ENCODE measurements around the gene WASF3. TPM values are rescaled to one million over a fixed set of nuclear protein-coding genes. Genes with fewer than 3 reads are reported as not detected.

WASF3 gene
- total RNA-seq, 3 donors from 2014 or later (not counting 1 experiment from before 2014, with no cell fraction given): 0.61 TPM; not detected in 2

- Mint-ChIP-seq H3K4me3 (no peak overlapping the region), H3K27ac (no peak overlapping the region), H3K36me3 (peaks cover 10% of the 10 kb centered on the region), H3K27me3 (ENCODE audit: low read depth in 2 of 2) (peaks cover 22 to 32% of the 10 kb centered on the region in 2 donors), H3K9me3 (no peaks in the 10 kb centered on the region), H3K4me1 (peaks cover 0 to 6% of the 10 kb centered on the region in 2 donors)
- WGBS (ENCODE audit: insufficient coverage): 63% methylated on average over 3 of the region's 3 CpGs
- no peak for TF ChIP-seq CTCF (IDR thresholded peaks at IDR 0.05)
- intact Hi-C loops (cut with micrococcal nuclease): no loop called here
- Histone ChIP-seq H3K27me3 (ENCODE audit: control insufficient read depth, insufficient read depth, low read length) (peaks cover 25% of the 10 kb centered on the region), H3K4me1 (ENCODE audit: control insufficient read depth, insufficient read depth, low read length) (peaks cover 3% of the 10 kb centered on the region), H3K9me3 (ENCODE audit: control insufficient read depth, insufficient read depth, low read length) (no peaks in the 10 kb centered on the region), H3K36me3 (ENCODE audit: control insufficient read depth, insufficient read depth, low read length) (no peaks in the 10 kb centered on the region), H3K27ac (ENCODE audit: low read length) (no peak overlapping the region), H3K4me3 (ENCODE audit: low read length) (no peak overlapping the region)
- no peak for DNase-seq
- no peak for ATAC-seq
Observed at GRCh38 chr13:26561067-26561466, 3.6 kb downstream of the WASF3 start.

GRCh38 chr13:26561651-26562511, 4.4 kb downstream of the WASF3 start:
- no peaks in the 10 kb centered on the region for H3K9me3 ChIP-seq (ENCODE audit: control insufficient read depth, insufficient read depth, low read length)
- no peak for TF ChIP-seq CTCF (IDR thresholded peaks at IDR 0.05)
- peaks cover 3% of the 10 kb centered on the region for H3K4me1 ChIP-seq (ENCODE audit: control insufficient read depth, insufficient read depth, low read length)
- H3K27ac ChIP-seq (ENCODE audit: low read length): no peak overlapping the region
- intact Hi-C loops (cut with micrococcal nuclease): no loop called here
- Mint-ChIP-seq H3K27me3 (ENCODE audit: low read depth in 2 of 2) (peaks cover 21 to 24% of the 10 kb centered on the region in 2 donors), H3K4me1 (peaks cover 0 to 6% of the 10 kb centered on the region in 2 donors), H3K27ac (no peak overlapping the region), H3K36me3 (peaks cover 10% of the 10 kb centered on the region), H3K4me3 (no peak overlapping the region), H3K9me3 (no peaks in the 10 kb centered on the region)
- H3K4me3 ChIP-seq (ENCODE audit: low read length): no peak overlapping the region
- DNase-seq (no peak), ATAC-seq (no peak)
- 82% methylated on average over 8 of the region's 8 CpGs for WGBS (ENCODE audit: insufficient coverage)
- no peaks in the 10 kb centered on the region for H3K36me3 ChIP-seq (ENCODE audit: control insufficient read depth, insufficient read depth, low read length)
- peaks cover 28% of the 10 kb centered on the region for H3K27me3 ChIP-seq (ENCODE audit: control insufficient read depth, insufficient read depth, low read length)

- Histone ChIP-seq H3K4me3 (ENCODE audit: low read length) (no peak overlapping the region), H3K27me3 (ENCODE audit: control insufficient read depth, insufficient read depth, low read length) (peaks cover 24% of the 10 kb centered on the region), H3K4me1 (ENCODE audit: control insufficient read depth, insufficient read depth, low read length) (peaks cover 3% of the 10 kb centered on the region), H3K27ac (ENCODE audit: low read length) (no peak overlapping the region), H3K36me3 (ENCODE audit: control insufficient read depth, insufficient read depth, low read length) (no peaks in the 10 kb centered on the region), H3K9me3 (ENCODE audit: control insufficient read depth, insufficient read depth, low read length) (no peaks in the 10 kb centered on the region)
- ATAC-seq (no peak), DNase-seq (no peak)
- H3K4me1 Mint-ChIP-seq: peaks cover 0 to 6% of the 10 kb centered on the region in 2 donors
- H3K36me3 Mint-ChIP-seq: peaks cover 10% of the 10 kb centered on the region
- no peaks in the 10 kb centered on the region for H3K9me3 Mint-ChIP-seq
- TF ChIP-seq CTCF (IDR thresholded peaks at IDR 0.05): no peak
- H3K4me3 Mint-ChIP-seq: no peak overlapping the region
- no peak overlapping the region for H3K27ac Mint-ChIP-seq
- H3K27me3 Mint-ChIP-seq (ENCODE audit: low read depth in 2 of 2): peaks cover 19 to 20% of the 10 kb centered on the region in 2 donors
- intact Hi-C loops (cut with micrococcal nuclease): no loop called here
- 43% methylated on average over 2 of the region's 2 CpGs for WGBS (ENCODE audit: insufficient coverage)
Observed at GRCh38 chr13:26562512-26562890, 5.0 kb downstream of the WASF3 start.

All from natural killer cell (primary cell).